IPS-NIHi11 (cell line): ENCODE data around the gene NPTXR.

Source experiments
- DNase-seq: peaks from one replicate; pipeline ENCODE4 v3.0.0; 2012; ENCODE audit warnings: mixed read lengths, low spot score

The NPTXR gene

GRCh38 chr22:38770257-38770949 is 73.4 kb downstream of the NPTXR start:
- no peak for DNase-seq
